HCT116 (cell line): Measurements from ENCODE around the gene SPATA1. TPM values are rescaled to one million over a fixed set of nuclear protein-coding genes. Genes with fewer than 3 reads are reported as not detected.

Experiments used
- ATAC-seq: fragments of 200-7000 bp; cut with Tn5 transposase; 2 replicates; pipeline ENCODE4 v1.9.1; 2020; ENCODE audit warnings: mild to moderate bottlenecking, moderate library complexity
- BruUV-seq: library from RNA; stranded (reverse); fragments of 400-500 nt; replicated peaks from 2 replicates; lab custom pipeline; 2021; lab: Mats Ljungman, UMichigan
- CTCF ChIA-PET: fragments of 300-600 bp; sonication (Branson Sonifier 250); formaldehyde crosslinking; loops from one replicate; lab custom pipeline; 2021; ENCODE audit warnings: antibody characterized with exemption; lab: Charles Lee
- POLR2A ChIA-PET: fragments of 300-600, 350-600 bp; sonication (Branson Sonifier 250); formaldehyde crosslinking; loops from one replicate; lab custom pipeline; 2021; ENCODE audit warnings: antibody characterized with exemption; lab: Charles Lee
- RAD21 ChIA-PET, 2 experiments: fragments of 300-600 bp; sonication (Branson Sonifier 250); formaldehyde crosslinking; loops; one replicate each; lab custom pipeline; 2023; ENCODE audit warnings: low total read pairs in 2 of 2; ENCODE audit not compliant: uncharacterized antibody in 2 of 2, unreplicated experiment in 2 of 2, low non-redundant PET in 1 of 2; lab: Charles Lee
- DNase-seq: peaks from one replicate; pipeline ENCODE4 v3.0.0-alpha.2; 2010; ENCODE audit warnings: low read depth, low spot score
- H2AFZ ChIP-seq: fragments of 200-600 bp; shearing (Covaris generic), sonication (generic); 2 replicates; pipeline ENCODE4 v1.6.1; 2017; ENCODE audit warnings: low read depth, mixed run types, mixed read lengths, antibody characterized with exemption, low read length; ENCODE audit not compliant: poor library complexity, severe bottlenecking
- H3K27ac ChIP-seq: 2 replicates; pipeline ENCODE4 v1.5.1; 2012; ENCODE audit warnings: low read depth, low read length
- H3K27me3 ChIP-seq: fragments of 200-600 bp; sonication (generic); 2 replicates; pipeline ENCODE4 v1.6.1; 2016; ENCODE audit warnings: mixed run types, low read length, mixed read lengths; ENCODE audit not compliant: insufficient read depth
- H3K36me3 ChIP-seq, 2 experiments: fragments of 200-500 bp in 1 of 2; fragments of 200-600 bp in 1 of 2; sonication (Bioruptor generic) in 1 of 2; sonication (generic) in 1 of 2; 2 replicates each; pipeline versions ENCODE4 v1.5.1 to v1.6.1; 2014 to 2016; ENCODE audit warnings: low read length in 2 of 2, inconsistent platforms in 1 of 2, mixed read lengths in 1 of 2, mixed run types in 1 of 2; ENCODE audit not compliant: insufficient read depth in 2 of 2, control insufficient read depth in 1 of 2
- H3K4me1 ChIP-seq, 2 experiments: fragments of 200-600 bp in 1 of 2; sonication (generic) in 1 of 2; 2 replicates each; pipeline versions ENCODE4 v1.5.1 to v1.6.1; 2012 to 2017; ENCODE audit warnings: low read length in 2 of 2, inconsistent platforms in 1 of 2, mild to moderate bottlenecking in 1 of 2, mixed read lengths in 1 of 2, mixed run types in 1 of 2, moderate library complexity in 1 of 2; ENCODE audit not compliant: insufficient read depth in 2 of 2, control insufficient read depth in 1 of 2
- H3K4me2 ChIP-seq: fragments of 200-600 bp; sonication (generic); 2 replicates; pipeline ENCODE4 v1.6.1; 2017; ENCODE audit warnings: mixed run types, low read length, mixed read lengths
- H3K4me3 ChIP-seq, 2 experiments: fragments of 200-600 bp in 1 of 2; sonication (generic) in 1 of 2; replicated peaks in 1 of 2; 2 replicates each; pipeline ENCODE4 v1.5.1; 2011 to 2016; ENCODE audit warnings: low read length in 2 of 2, control low read depth in 1 of 2, low read depth in 1 of 2, mild to moderate bottlenecking in 1 of 2, mixed read lengths in 1 of 2, mixed run types in 1 of 2
- H3K79me2 ChIP-seq: fragments of 200-600 bp; sonication (generic); 2 replicates; pipeline ENCODE4 v1.6.1; 2017; ENCODE audit warnings: mild to moderate bottlenecking, mixed run types, low read length, moderate library complexity, mixed read lengths; ENCODE audit not compliant: insufficient read depth
- H3K9ac ChIP-seq: fragments of 200-600 bp; sonication (generic); 2 replicates; pipeline ENCODE4 v1.6.1; 2016; ENCODE audit warnings: low read length, mixed read lengths
- H3K9me2 ChIP-seq: fragments of 200-600 bp; sonication (generic), shearing (Covaris generic); 2 replicates; pipeline ENCODE4 v1.6.1; 2017; ENCODE audit warnings: mixed run types, mild to moderate bottlenecking, moderate library complexity; ENCODE audit not compliant: insufficient read depth
- H3K9me3 ChIP-seq, 2 experiments: fragments of 200-500 bp in 1 of 2; fragments of 200-600 bp in 1 of 2; sonication (Bioruptor generic) in 1 of 2; sonication (generic) in 1 of 2; 2 replicates each; pipeline ENCODE4 v1.6.1; 2014 to 2017; ENCODE audit warnings: low read length in 2 of 2, mixed read lengths in 2 of 2, inconsistent platforms in 1 of 2, low read depth in 1 of 2, mild to moderate bottlenecking in 1 of 2, mixed run types in 1 of 2, moderate library complexity in 1 of 2; ENCODE audit not compliant: control insufficient read depth in 1 of 2, insufficient read depth in 1 of 2
- H4K20me1 ChIP-seq: fragments of 200-600 bp; sonication (generic), shearing (Covaris generic); 2 replicates; pipeline ENCODE4 v1.6.1; 2017; ENCODE audit warnings: mixed run types, mild to moderate bottlenecking, moderate library complexity; ENCODE audit not compliant: insufficient read depth
- EGR1 ChIP-seq: IDR thresholded peaks from 2 replicates; pipeline ENCODE4 v1.6.1; 2012; ENCODE audit warnings: low read depth
- EZH2phosphoT487 ChIP-seq: fragments of 200-600 bp; IDR thresholded peaks from 2 replicates; pipeline ENCODE4 v1.6.1; 2018; ENCODE audit warnings: antibody characterized with exemption, borderline replicate concordance
- SIN3A ChIP-seq: IDR thresholded peaks from 2 replicates; pipeline ENCODE4 v1.6.1; 2012; ENCODE audit warnings: low read depth
- ZNF274 ChIP-seq: fragments of 200-500 bp; sonication (Bioruptor generic); IDR thresholded peaks from 2 replicates; pipeline ENCODE4 v1.6.1; 2014; ENCODE audit warnings: mild to moderate bottlenecking, low read depth, low read length, inconsistent platforms
- intact Hi-C: fragments of 100-400 bp; cut with micrococcal nuclease; formaldehyde crosslinking; loops from 2 replicates; pipeline ENCODE4 v1.10.0; 2022
- total RNA-seq: library from RNA; stranded (reverse); gene quantifications from one replicate; pipeline ENCODE4 v1.2.1, GENCODE V29; 2021; ENCODE audit not compliant: unreplicated experiment
- TF ChIP-seq, protein P1 (sequence below): IDR thresholded peaks from 2 replicates; pipeline ENCODE4 v1.6.1; 2012; ENCODE audit warnings: low read depth
- TF ChIP-seq, protein P2 (sequence below), 3 experiments: fragments of 200-600 bp in 1 of 3; sonication (generic) in 1 of 3; IDR thresholded peaks in 2 of 3; conservative IDR thresholded peaks in 1 of 3; 2 replicates each; pipeline ENCODE4 v1.5.1; 2012 to 2017; ENCODE audit warnings: low read depth in 2 of 3, low read length in 2 of 3, antibody characterized with exemption in 1 of 3, borderline replicate concordance in 1 of 3, control low read depth in 1 of 3, mild to moderate bottlenecking in 1 of 3, mixed read lengths in 1 of 3, mixed run types in 1 of 3, moderate library complexity in 1 of 3; ENCODE audit not compliant: insufficient read depth in 1 of 3

Gene SPATA1
- total RNA-seq, 1 experiment from 2014 or later: 3.1 TPM

DNA sequence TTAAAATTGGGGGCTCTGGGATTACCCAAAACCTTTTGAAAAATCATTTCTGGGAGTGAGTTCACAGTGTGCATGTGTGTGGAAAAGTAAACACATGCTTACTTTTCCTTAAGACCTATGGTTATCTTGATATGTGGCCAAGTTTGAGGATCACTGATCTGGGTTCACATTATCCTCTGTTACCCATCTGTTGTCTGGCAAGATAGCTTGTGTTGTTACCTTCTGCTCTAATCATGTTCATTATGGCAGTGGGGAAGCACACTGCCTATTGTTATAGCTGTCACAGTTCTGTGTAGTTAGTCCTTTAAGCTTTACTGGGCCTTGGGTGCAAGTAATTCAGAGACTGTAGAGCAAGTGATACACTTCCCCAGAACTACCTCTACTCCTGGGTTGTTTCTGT is 63.0 kb downstream of the SPATA1 start:
- Histone ChIP-seq H3K9ac (no peak overlapping the region), H3K36me3 (peaks cover 7 to 14% of the 10 kb centered on the region in 2 experiments), H3K9me3 (no peaks in the 10 kb centered on the region), H3K4me1 (peaks cover 10 to 36% of the 10 kb centered on the region in 2 experiments), H3K4me3 (no peak overlapping the region), H4K20me1 (no peaks in the 10 kb centered on the region), H3K27me3 (no peaks in the 10 kb centered on the region), H2AFZ (no peak overlapping the region), H3K79me2 (peaks cover 27% of the 10 kb centered on the region), H3K4me2 (no peak overlapping the region), H3K9me2 (no peaks in the 10 kb centered on the region), H3K27ac (no peak overlapping the region)
- ATAC-seq: no peak
- intact Hi-C loops: no loop called here
- no peak for DNase-seq
- no TSS peak for BruUV-seq
- CTCF ChIA-PET: no interaction called here
- RAD21 ChIA-PET: no interaction called here
- POLR2A ChIA-PET: no interaction called here
- TF ChIP-seq, protein P1, sequence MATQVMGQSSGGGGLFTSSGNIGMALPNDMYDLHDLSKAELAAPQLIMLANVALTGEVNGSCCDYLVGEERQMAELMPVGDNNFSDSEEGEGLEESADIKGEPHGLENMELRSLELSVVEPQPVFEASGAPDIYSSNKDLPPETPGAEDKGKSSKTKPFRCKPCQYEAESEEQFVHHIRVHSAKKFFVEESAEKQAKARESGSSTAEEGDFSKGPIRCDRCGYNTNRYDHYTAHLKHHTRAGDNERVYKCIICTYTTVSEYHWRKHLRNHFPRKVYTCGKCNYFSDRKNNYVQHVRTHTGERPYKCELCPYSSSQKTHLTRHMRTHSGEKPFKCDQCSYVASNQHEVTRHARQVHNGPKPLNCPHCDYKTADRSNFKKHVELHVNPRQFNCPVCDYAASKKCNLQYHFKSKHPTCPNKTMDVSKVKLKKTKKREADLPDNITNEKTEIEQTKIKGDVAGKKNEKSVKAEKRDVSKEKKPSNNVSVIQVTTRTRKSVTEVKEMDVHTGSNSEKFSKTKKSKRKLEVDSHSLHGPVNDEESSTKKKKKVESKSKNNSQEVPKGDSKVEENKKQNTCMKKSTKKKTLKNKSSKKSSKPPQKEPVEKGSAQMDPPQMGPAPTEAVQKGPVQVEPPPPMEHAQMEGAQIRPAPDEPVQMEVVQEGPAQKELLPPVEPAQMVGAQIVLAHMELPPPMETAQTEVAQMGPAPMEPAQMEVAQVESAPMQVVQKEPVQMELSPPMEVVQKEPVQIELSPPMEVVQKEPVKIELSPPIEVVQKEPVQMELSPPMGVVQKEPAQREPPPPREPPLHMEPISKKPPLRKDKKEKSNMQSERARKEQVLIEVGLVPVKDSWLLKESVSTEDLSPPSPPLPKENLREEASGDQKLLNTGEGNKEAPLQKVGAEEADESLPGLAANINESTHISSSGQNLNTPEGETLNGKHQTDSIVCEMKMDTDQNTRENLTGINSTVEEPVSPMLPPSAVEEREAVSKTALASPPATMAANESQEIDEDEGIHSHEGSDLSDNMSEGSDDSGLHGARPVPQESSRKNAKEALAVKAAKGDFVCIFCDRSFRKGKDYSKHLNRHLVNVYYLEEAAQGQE: no peak
- TF ChIP-seq SIN3A (no peak), EZH2phosphoT487 (no peak), ZNF274 (no peak), EGR1 (no peak)
- TF ChIP-seq, protein P2, sequence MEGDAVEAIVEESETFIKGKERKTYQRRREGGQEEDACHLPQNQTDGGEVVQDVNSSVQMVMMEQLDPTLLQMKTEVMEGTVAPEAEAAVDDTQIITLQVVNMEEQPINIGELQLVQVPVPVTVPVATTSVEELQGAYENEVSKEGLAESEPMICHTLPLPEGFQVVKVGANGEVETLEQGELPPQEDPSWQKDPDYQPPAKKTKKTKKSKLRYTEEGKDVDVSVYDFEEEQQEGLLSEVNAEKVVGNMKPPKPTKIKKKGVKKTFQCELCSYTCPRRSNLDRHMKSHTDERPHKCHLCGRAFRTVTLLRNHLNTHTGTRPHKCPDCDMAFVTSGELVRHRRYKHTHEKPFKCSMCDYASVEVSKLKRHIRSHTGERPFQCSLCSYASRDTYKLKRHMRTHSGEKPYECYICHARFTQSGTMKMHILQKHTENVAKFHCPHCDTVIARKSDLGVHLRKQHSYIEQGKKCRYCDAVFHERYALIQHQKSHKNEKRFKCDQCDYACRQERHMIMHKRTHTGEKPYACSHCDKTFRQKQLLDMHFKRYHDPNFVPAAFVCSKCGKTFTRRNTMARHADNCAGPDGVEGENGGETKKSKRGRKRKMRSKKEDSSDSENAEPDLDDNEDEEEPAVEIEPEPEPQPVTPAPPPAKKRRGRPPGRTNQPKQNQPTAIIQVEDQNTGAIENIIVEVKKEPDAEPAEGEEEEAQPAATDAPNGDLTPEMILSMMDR (IDR thresholded peaks at IDR 0.05 in 2 of 3, conservative IDR thresholded peaks at IDR 0.05 in 1 of 3; ENCODE audit: borderline replicate concordance in 1 of 3, insufficient read depth in 1 of 3, low read depth in 2 of 3, low read length in 2 of 3): no peak
